GM12873 (cell line): ENCODE measurements around the gene GREB1L.

Experiments
- TF ChIP-seq, protein P1 (sequence below): IDR thresholded peaks from 2 replicates; pipeline ENCODE4 v1.5.1; 2012; ENCODE audit warnings: low read depth, mild to moderate bottlenecking, moderate library complexity, low read length, control low read depth; ENCODE audit not compliant: insufficient read depth; ENCODE audit errors: missing control alignments

GREB1L gene

DNA sequence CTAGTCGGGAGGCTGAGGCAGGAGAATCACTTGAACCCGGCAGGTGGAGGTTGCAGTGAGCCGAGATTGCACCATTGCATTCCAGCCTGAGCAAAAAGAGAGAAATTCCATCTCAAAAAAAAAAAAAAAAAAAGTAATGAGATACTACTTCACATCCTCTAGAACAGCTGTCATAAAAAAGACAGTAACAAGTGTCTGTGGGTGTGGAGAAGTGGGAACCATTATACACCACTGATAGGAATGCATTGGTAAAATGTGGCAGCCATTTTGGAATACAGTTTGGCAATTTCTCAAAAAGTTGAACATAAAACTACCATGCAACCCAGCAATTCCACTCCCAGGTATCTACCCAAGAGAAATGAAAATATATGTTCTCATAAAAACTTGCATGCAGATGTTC, 166.6 kb downstream of the GREB1L start:
- TF ChIP-seq, protein P1, sequence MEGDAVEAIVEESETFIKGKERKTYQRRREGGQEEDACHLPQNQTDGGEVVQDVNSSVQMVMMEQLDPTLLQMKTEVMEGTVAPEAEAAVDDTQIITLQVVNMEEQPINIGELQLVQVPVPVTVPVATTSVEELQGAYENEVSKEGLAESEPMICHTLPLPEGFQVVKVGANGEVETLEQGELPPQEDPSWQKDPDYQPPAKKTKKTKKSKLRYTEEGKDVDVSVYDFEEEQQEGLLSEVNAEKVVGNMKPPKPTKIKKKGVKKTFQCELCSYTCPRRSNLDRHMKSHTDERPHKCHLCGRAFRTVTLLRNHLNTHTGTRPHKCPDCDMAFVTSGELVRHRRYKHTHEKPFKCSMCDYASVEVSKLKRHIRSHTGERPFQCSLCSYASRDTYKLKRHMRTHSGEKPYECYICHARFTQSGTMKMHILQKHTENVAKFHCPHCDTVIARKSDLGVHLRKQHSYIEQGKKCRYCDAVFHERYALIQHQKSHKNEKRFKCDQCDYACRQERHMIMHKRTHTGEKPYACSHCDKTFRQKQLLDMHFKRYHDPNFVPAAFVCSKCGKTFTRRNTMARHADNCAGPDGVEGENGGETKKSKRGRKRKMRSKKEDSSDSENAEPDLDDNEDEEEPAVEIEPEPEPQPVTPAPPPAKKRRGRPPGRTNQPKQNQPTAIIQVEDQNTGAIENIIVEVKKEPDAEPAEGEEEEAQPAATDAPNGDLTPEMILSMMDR = no peak

DNA sequence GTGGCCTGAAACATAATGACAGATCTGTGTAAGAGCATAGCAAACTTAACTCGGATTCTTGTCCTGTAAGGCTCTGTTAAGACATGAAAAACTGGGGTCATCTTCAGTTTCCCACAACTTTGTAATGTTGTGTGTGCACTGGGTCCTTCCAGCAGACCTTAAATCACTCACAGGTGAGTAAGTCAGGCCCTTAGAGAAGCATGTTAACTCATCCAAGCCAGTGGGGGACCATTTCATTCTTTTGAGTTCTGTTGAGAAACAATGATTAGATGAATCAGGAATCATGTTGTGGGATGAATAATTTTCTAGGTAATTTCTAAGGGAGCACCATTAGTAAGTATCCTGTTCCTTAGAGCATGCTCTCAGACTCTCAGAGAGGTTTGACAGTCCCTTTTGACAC, 191.4 kb downstream of the GREB1L start:
- TF ChIP-seq, protein P1 = no peak

DNA sequence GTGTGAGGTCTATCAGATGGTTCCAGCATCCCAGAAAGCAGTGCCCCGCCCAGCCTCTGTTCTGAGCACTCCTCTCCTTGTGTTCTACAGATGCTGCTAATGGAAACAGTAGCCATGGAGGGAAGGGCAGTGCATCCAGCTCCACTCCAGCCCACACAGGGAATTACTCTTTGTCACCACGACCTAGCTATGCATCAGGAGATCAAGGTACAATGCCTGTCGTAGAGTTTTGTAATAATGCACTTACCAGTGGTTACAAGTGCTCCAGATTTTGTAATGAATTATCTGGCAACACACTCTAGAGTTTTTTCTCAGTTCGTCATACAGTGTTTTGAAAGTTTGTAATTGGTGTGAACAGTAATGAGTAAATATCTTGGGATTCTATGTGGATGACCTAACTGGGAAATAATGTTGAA, 197.4 kb downstream of the GREB1L start:
- TF ChIP-seq, protein P1 = no peak

DNA sequence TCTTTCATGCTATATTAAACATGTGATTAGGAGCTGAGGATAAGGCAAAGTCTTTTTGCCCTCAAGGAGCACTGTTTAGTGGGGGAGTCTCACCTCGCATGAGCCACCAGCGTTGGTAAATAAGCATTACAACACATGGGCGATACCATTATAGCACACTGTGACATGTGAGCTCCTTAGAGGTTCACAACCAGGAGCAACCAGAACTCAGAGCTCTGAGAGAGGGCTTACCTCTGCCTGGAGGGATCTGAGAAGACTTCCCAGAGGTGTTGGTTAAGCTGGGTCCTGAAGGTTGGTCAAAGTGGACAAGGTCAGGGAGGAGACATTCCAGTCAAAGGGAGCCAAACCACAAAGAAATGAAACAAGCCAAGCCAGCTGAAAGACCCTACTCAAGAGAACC, 199.6 kb downstream of the GREB1L start:
- TF ChIP-seq, protein P1 = no peak

DNA sequence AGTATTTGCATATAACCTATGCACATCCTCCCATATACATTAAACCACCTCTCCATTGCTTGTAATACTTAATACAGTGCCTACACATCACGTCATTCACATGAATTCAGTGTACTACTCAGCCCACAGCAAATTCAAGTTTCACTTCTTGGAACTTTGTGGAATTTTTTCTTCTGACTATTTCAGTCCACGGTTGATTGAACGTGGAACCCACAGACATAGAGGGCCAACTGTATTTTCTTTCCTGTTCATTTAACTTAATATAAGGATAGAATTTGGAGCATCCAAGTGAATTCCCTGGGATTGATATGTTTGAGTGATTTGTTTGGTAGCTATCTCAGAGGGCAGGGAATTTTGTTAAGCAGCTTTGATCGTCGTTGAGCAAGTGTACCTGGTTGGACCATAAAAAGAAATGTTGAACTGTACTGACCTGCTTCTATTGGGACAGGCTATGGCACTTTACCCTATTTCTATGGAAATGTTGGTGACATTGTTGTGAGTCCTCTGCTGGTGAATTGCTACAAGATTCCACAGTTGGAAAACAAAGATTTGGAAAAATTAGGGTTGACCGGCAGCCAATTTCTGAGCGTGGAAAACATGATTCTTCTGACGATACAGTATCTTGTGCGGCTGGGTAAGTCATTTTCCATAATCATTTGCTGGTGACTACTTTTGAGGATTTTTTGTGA, 201.9 kb downstream of the GREB1L start:
- TF ChIP-seq, protein P1 = no peak

DNA sequence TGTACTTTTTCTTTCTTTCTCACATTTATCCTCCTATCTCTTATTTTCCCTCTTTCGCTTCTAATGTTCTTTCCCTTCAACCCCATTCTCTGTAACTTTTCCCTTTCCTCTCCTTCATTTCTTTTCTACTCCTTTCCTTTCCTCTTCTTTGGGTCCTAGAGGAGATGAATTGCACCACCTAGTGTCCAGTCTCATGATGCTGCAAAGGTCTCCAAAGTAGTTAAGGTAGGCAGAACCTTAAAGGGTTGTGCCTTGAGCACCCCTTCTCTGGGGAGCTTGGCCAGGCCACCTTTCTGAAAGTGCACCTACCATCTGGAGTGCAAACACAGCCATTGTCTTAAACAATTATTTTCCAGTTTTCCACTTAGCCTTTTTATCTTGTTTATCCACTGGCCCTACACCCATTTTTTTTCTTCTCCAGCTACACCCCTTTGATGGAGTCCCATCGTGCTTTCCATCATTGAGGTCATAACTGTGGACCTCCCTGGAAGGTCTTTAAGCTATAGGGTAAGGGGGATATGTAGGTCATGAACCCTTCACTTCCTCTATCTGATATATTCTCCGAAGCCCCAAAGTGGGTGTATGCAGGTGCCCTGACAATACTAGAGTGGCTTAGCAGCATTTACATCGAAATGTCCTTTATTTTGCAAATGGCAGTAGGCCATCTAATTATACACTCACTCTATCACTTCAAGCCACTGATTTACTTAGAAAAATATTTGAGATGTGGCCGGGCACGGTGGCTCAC, 202.6 kb downstream of the GREB1L start:
- TF ChIP-seq, protein P1 = peak; percentile 68

DNA sequence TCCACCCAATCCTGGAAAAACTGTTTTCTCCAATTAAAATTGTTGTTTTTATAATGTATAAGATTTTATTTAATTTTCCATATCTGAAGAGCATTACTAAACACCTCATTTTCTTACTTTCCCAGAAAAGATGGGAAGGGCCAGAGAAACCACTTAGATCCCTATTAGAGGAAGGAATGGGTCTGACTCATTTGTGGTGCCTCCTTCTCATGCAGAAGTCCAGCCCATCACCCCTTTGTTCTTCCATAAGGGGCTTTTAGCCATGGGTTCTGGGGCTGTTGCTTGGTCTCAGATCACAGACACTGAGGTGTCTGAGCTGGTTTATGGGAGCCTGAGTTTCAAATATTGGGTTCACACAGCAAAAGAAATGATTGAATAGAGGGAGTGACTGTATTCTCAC, 206.3 kb downstream of the GREB1L start:
- TF ChIP-seq, protein P1 = no peak
